Parathyroid adenoma (tissue), 2 donors: ENCODE data around the gene MEX3B.
"Not testable (repeated sequence)": the region's sequence is repeated elsewhere in the genome, so short reads cannot be mapped to it uniquely, and the experiment has no call there.

Source experiments
- H2AFZ ChIP-seq: fragments of 300-600 bp; sonication (generic); one replicate; pipeline ENCODE4 v1.7.0; 2017; ENCODE audit warnings: antibody characterized with exemption, mild to moderate bottlenecking
- H3K27ac ChIP-seq: fragments of 300-600 bp; sonication (generic); one replicate; pipeline ENCODE4 v1.7.0; 2017
- H3K27me3 ChIP-seq: fragments of 300-600 bp; sonication (generic); one replicate; pipeline ENCODE4 v1.7.0; 2017; ENCODE audit warnings: low read length; ENCODE audit not compliant: control insufficient read depth, insufficient read depth
- H3K36me3 ChIP-seq: fragments of 300-600 bp; sonication (generic); one replicate; pipeline ENCODE4 v1.7.0; 2017; ENCODE audit warnings: low read length; ENCODE audit not compliant: control insufficient read depth, insufficient read depth
- H3K4me1 ChIP-seq: fragments of 300-600 bp; sonication (generic); one replicate; pipeline ENCODE4 v1.7.0; 2017; ENCODE audit warnings: control low read depth
- H3K4me2 ChIP-seq: fragments of 300-600 bp; sonication (generic); one replicate; pipeline ENCODE4 v1.7.0; 2017; ENCODE audit warnings: low read length
- H3K4me3 ChIP-seq: fragments of 300-600 bp; sonication (generic); one replicate; pipeline ENCODE4 v1.7.0; 2017; ENCODE audit warnings: low read depth, low read length
- H3K79me2 ChIP-seq: fragments of 300-600 bp; sonication (generic); one replicate; pipeline ENCODE4 v1.7.0; 2017; ENCODE audit warnings: control low read depth
- H3K9ac ChIP-seq: fragments of 300-600 bp; sonication (generic); one replicate; pipeline ENCODE4 v1.7.0; 2017; ENCODE audit warnings: mild to moderate bottlenecking
- H3K9me3 ChIP-seq: fragments of 300-600 bp; sonication (generic); one replicate; pipeline ENCODE4 v1.7.0; 2017; ENCODE audit warnings: low read length; ENCODE audit not compliant: control insufficient read depth
- CTCF ChIP-seq: fragments of 300-600 bp; sonication (generic); IDR thresholded peaks from one replicate; pipeline ENCODE4 v1.7.0; 2017; ENCODE audit warnings: antibody characterized with exemption, mild to moderate bottlenecking
- donor health status: primary hyperparathyroidism.

The MEX3B gene

DNA sequence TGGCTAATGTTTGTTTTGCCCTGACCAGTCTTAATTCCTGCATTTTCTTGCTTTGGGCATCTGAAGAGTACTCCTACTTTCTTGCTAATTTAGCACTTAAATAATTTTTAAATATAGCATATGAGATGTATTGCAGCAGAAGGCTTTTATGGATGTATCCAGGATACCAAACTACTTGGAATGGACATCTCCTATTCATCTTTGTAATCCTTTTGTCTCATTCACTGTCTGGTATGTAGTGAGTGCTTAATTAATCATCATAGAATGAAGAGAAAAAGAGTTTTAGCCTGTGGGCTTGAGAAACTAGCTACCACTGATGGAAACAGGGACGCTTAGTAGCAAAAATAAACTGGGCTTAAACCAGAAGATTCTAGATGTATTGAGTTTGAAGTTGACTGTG is 40.6 kb downstream of the MEX3B start:
- Histone ChIP-seq H3K27ac (no peak overlapping the region), H3K79me2 (no peaks in the 10 kb centered on the region), H3K4me1 (no peaks in the 10 kb centered on the region), H3K4me3 (no peak overlapping the region), H3K9me3 (no peaks in the 10 kb centered on the region), H3K36me3 (no peaks in the 10 kb centered on the region), H3K9ac (no peak overlapping the region), H3K27me3 (no peaks in the 10 kb centered on the region), H2AFZ (no peak overlapping the region), H3K4me2 (no peak overlapping the region)
- no peak for TF ChIP-seq CTCF

GRCh38 chr15:82003916-82004315 is 41.9 kb downstream of the MEX3B start:
- no peak overlapping the region for H3K9ac ChIP-seq
- H3K79me2 ChIP-seq = no peaks in the 10 kb centered on the region
- TF ChIP-seq CTCF = no peak
- no peak overlapping the region for H3K4me3 ChIP-seq
- no peaks in the 10 kb centered on the region for H3K9me3 ChIP-seq
- H3K4me1 ChIP-seq = no peaks in the 10 kb centered on the region
- no peaks in the 10 kb centered on the region for H3K36me3 ChIP-seq
- no peak overlapping the region for H2AFZ ChIP-seq
- H3K27me3 ChIP-seq = no peaks in the 10 kb centered on the region
- no peak overlapping the region for H3K27ac ChIP-seq
- H3K4me2 ChIP-seq = no peak overlapping the region

GRCh38 chr15:81995081-81995480 is 50.7 kb downstream of the MEX3B start:
- peak overlapping the region; percentile 62 for H3K4me3 ChIP-seq
- not testable (repeated sequence) for H3K27ac ChIP-seq

GRCh38 chr15:81992523-81992922 is 53.3 kb downstream of the MEX3B start:
- Histone ChIP-seq H3K9ac (no peak overlapping the region), H3K4me3 (no peak overlapping the region), H3K36me3 (no peaks in the 10 kb centered on the region), H3K9me3 (no peaks in the 10 kb centered on the region), H3K27me3 (no peaks in the 10 kb centered on the region), H3K79me2 (no peaks in the 10 kb centered on the region), H3K27ac (no peak overlapping the region), H3K4me2 (no peak overlapping the region), H3K4me1 (no peaks in the 10 kb centered on the region), H2AFZ (no peak overlapping the region)
- TF ChIP-seq CTCF = no peak

More at GRCh38 chr15:81995081-81995480, 50.7 kb downstream of the MEX3B start:
- H3K36me3 ChIP-seq, H3K9me3 ChIP-seq, H2AFZ ChIP-seq, H3K4me2 ChIP-seq, H3K27me3 ChIP-seq, H3K79me2 ChIP-seq, H3K9ac ChIP-seq, H3K4me1 ChIP-seq: not testable (repeated sequence)
